Measurements from ENCODE around the gene POT1.
A peak's percentile ranks its signal among the peaks of the same experiment; 100 is the strongest.

The POT1 gene

GRCh38 chr7:124791426-124791825, 138.2 kb downstream of the POT1 start:
- Histone ChIP-seq H2BK120ac (ENCODE audit: low read depth, low read length) (no peak overlapping the region), H3K14ac (ENCODE audit: low read length) (no peak overlapping the region), H2BK12ac (ENCODE audit: low read length) (no peak overlapping the region), H2BK15ac (ENCODE audit: low read length) (no peak overlapping the region), H2BK5ac (ENCODE audit: low read length) (no peak overlapping the region), H3K27ac (replicated peaks; ENCODE audit: low read length) (no peak overlapping the region), H3K4ac (ENCODE audit: low read length) (no peak overlapping the region), H3K36me3 (replicated peaks in 1 of 2; ENCODE audit: control insufficient read depth in 2 of 2, insufficient read depth in 2 of 2, low read length in 2 of 2) (no peaks in the 10 kb centered on the region), H2AFZ (ENCODE audit: low read length) (no peak overlapping the region), H3K4me2 (ENCODE audit: insufficient read depth, low read length, poor library complexity, severe bottlenecking) (no peak overlapping the region), H3K9me3 (replicated peaks in 1 of 2; ENCODE audit: control insufficient read depth in 2 of 2, insufficient read depth in 1 of 2, low read depth in 1 of 2, low read length in 2 of 2) (no peaks in the 10 kb centered on the region), H3K4me1 (ENCODE audit: control insufficient read depth in 2 of 2, insufficient read depth in 1 of 2, low read depth in 1 of 2, low read length in 2 of 2) (no peaks in the 10 kb centered on the region), H3K23ac (ENCODE audit: low read depth, low read length, poor library complexity) (no peak overlapping the region), H2AK5ac (ENCODE audit: low read depth, low read length) (no peak overlapping the region), H3K79me1 (ENCODE audit: low read depth, low read length) (no peaks in the 10 kb centered on the region), H3K27me3 (ENCODE audit: control insufficient read depth in 3 of 3, insufficient read depth in 3 of 3, low read depth in 1 of 3, low read length in 3 of 3) (no peaks in the 10 kb centered on the region), H3K18ac (ENCODE audit: low read length) (no peak overlapping the region), H4K8ac (ENCODE audit: low read depth, low read length) (no peak overlapping the region), H4K91ac (ENCODE audit: low read depth, low read length, poor library complexity) (no peak overlapping the region), H3K9ac (ENCODE audit: low read depth, low read length, poor library complexity) (no peak overlapping the region), H3K4me3 (ENCODE audit: low read length in 2 of 2) (no peak overlapping the region)
- WGBS, 2 donors (ENCODE audit: extremely low coverage in 2 of 2, insufficient read length in 2 of 2, insufficient replicate concordance in 1 of 2) = no CpG with 5 or more reads among the region's 4 CpGs
- no peak for DNase-seq (ENCODE audit: low spot score)

DNA sequence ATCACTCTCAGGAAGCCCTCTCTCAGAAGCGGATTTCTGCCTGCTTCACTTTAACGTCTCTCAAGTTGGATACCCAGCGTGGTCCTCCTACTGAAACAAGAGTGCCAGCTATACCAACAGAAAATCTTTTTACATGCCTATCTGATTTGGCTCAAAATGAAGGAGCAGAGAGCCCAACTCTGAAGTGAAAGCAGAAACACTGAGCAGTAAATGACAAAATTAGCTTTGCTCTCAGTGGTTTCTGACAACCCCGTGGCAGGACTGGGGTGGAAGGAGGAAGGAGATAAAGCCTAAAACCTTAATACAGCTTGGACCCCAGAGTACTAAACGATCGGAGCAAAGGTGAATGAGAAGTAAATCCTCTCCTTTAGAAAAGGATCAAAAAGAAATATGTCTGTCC, 139.0 kb downstream of the POT1 start:
- Histone ChIP-seq H3K27ac (replicated peaks; ENCODE audit: low read length) (no peak overlapping the region), H3K23ac (ENCODE audit: low read depth, low read length, poor library complexity) (no peak overlapping the region), H3K79me1 (ENCODE audit: low read depth, low read length) (no peaks in the 10 kb centered on the region), H3K36me3 (replicated peaks in 1 of 2; ENCODE audit: control insufficient read depth in 2 of 2, insufficient read depth in 2 of 2, low read length in 2 of 2) (no peaks in the 10 kb centered on the region), H2AFZ (ENCODE audit: low read length) (peak overlapping the region; percentile 43), H3K9me3 (replicated peaks in 1 of 2; ENCODE audit: control insufficient read depth in 2 of 2, insufficient read depth in 1 of 2, low read depth in 1 of 2, low read length in 2 of 2) (no peaks in the 10 kb centered on the region), H3K18ac (ENCODE audit: low read length) (no peak overlapping the region), H2BK12ac (ENCODE audit: low read length) (no peak overlapping the region), H2BK15ac (ENCODE audit: low read length) (no peak overlapping the region), H3K4me1 (ENCODE audit: control insufficient read depth in 2 of 2, insufficient read depth in 1 of 2, low read depth in 1 of 2, low read length in 2 of 2) (no peaks in the 10 kb centered on the region), H4K8ac (ENCODE audit: low read depth, low read length) (no peak overlapping the region), H3K14ac (ENCODE audit: low read length) (no peak overlapping the region), H4K91ac (ENCODE audit: low read depth, low read length, poor library complexity) (no peak overlapping the region), H2AK5ac (ENCODE audit: low read depth, low read length) (no peak overlapping the region), H2BK120ac (ENCODE audit: low read depth, low read length) (no peak overlapping the region), H3K4ac (ENCODE audit: low read length) (no peak overlapping the region), H3K4me3 (ENCODE audit: low read length in 2 of 2) (no peak overlapping the region), H3K27me3 (ENCODE audit: control insufficient read depth in 3 of 3, insufficient read depth in 3 of 3, low read depth in 1 of 3, low read length in 3 of 3) (no peaks in the 10 kb centered on the region), H3K9ac (ENCODE audit: low read depth, low read length, poor library complexity) (no peak overlapping the region), H3K4me2 (ENCODE audit: insufficient read depth, low read length, poor library complexity, severe bottlenecking) (no peak overlapping the region), H2BK5ac (ENCODE audit: low read length) (no peak overlapping the region)
- DNase-seq (ENCODE audit: low spot score) = no peak
- no CpG with 5 or more reads among the region's 6 CpGs for WGBS, 2 donors (ENCODE audit: extremely low coverage in 2 of 2, insufficient read length in 2 of 2, insufficient replicate concordance in 1 of 2)

- Histone ChIP-seq H3K36me3 (replicated peaks in 1 of 2; ENCODE audit: control insufficient read depth in 2 of 2, insufficient read depth in 2 of 2, low read length in 2 of 2) (no peaks in the 10 kb centered on the region), H3K9ac (ENCODE audit: low read depth, low read length, poor library complexity) (no peak overlapping the region), H3K4me2 (ENCODE audit: insufficient read depth, low read length, poor library complexity, severe bottlenecking) (no peak overlapping the region), H2AK5ac (ENCODE audit: low read depth, low read length) (no peak overlapping the region), H2BK5ac (ENCODE audit: low read length) (no peak overlapping the region), H3K4me3 (ENCODE audit: low read length in 2 of 2) (no peak overlapping the region), H2BK12ac (ENCODE audit: low read length) (no peak overlapping the region), H3K27me3 (ENCODE audit: control insufficient read depth in 3 of 3, insufficient read depth in 3 of 3, low read depth in 1 of 3, low read length in 3 of 3) (no peaks in the 10 kb centered on the region), H3K4me1 (ENCODE audit: control insufficient read depth in 2 of 2, insufficient read depth in 1 of 2, low read depth in 1 of 2, low read length in 2 of 2) (peaks cover 3 to 4% of the 10 kb centered on the region in 2 donors), H3K14ac (ENCODE audit: low read length) (no peak overlapping the region), H3K27ac (replicated peaks; ENCODE audit: low read length) (no peak overlapping the region), H4K8ac (ENCODE audit: low read depth, low read length) (no peak overlapping the region), H3K4ac (ENCODE audit: low read length) (no peak overlapping the region), H2BK120ac (ENCODE audit: low read depth, low read length) (no peak overlapping the region), H3K23ac (ENCODE audit: low read depth, low read length, poor library complexity) (no peak overlapping the region), H3K9me3 (replicated peaks in 1 of 2; ENCODE audit: control insufficient read depth in 2 of 2, insufficient read depth in 1 of 2, low read depth in 1 of 2, low read length in 2 of 2) (no peaks in the 10 kb centered on the region), H4K91ac (ENCODE audit: low read depth, low read length, poor library complexity) (no peak overlapping the region), H3K79me1 (ENCODE audit: low read depth, low read length) (no peaks in the 10 kb centered on the region), H2BK15ac (ENCODE audit: low read length) (no peak overlapping the region), H3K18ac (ENCODE audit: low read length) (no peak overlapping the region), H2AFZ (ENCODE audit: low read length) (no peak overlapping the region)
- WGBS, 2 donors (ENCODE audit: extremely low coverage in 2 of 2, insufficient read length in 2 of 2, insufficient replicate concordance in 1 of 2) = no CpG with 5 or more reads among the region's 6 CpGs
- DNase-seq (ENCODE audit: low spot score) = no peak
Observed at GRCh38 chr7:124785994-124786393, 143.6 kb downstream of the POT1 start.

- no CpG with 5 or more reads among the region's 9 CpGs for WGBS, 2 donors (ENCODE audit: extremely low coverage in 2 of 2, insufficient read length in 2 of 2, insufficient replicate concordance in 1 of 2)
- no peak overlapping the region for H4K8ac ChIP-seq (ENCODE audit: low read depth, low read length)
- peak; percentile 56 for DNase-seq (ENCODE audit: low spot score)
Observed at GRCh38 chr7:124784879-124785818, 144.5 kb downstream of the POT1 start.

More at GRCh38 chr7:124784879-124785818, 144.5 kb downstream of the POT1 start:
- Histone ChIP-seq H3K4me1 (ENCODE audit: control insufficient read depth in 2 of 2, insufficient read depth in 1 of 2, low read depth in 1 of 2, low read length in 2 of 2) (peaks cover 3 to 4% of the 10 kb centered on the region in 2 donors), H3K79me1 (ENCODE audit: low read depth, low read length) (no peaks in the 10 kb centered on the region), H2AK5ac (ENCODE audit: low read depth, low read length) (no peak overlapping the region), H3K9ac (ENCODE audit: low read depth, low read length, poor library complexity) (no peak overlapping the region), H3K36me3 (replicated peaks in 1 of 2; ENCODE audit: control insufficient read depth in 2 of 2, insufficient read depth in 2 of 2, low read length in 2 of 2) (no peaks in the 10 kb centered on the region), H2AFZ (ENCODE audit: low read length) (no peak overlapping the region), H3K27ac (replicated peaks; ENCODE audit: low read length) (no peak overlapping the region), H3K23ac (ENCODE audit: low read depth, low read length, poor library complexity) (no peak overlapping the region), H3K27me3 (ENCODE audit: control insufficient read depth in 3 of 3, insufficient read depth in 3 of 3, low read depth in 1 of 3, low read length in 3 of 3) (no peaks in the 10 kb centered on the region), H3K14ac (ENCODE audit: low read length) (no peak overlapping the region), H2BK15ac (ENCODE audit: low read length) (no peak overlapping the region), H3K4me3 (ENCODE audit: low read length in 2 of 2) (no peak overlapping the region), H4K91ac (ENCODE audit: low read depth, low read length, poor library complexity) (no peak overlapping the region), H2BK120ac (ENCODE audit: low read depth, low read length) (no peak overlapping the region), H3K18ac (ENCODE audit: low read length) (no peak overlapping the region), H3K4ac (ENCODE audit: low read length) (no peak overlapping the region), H3K4me2 (ENCODE audit: insufficient read depth, low read length, poor library complexity, severe bottlenecking) (no peak overlapping the region), H2BK12ac (ENCODE audit: low read length) (no peak overlapping the region), H2BK5ac (ENCODE audit: low read length) (no peak overlapping the region), H3K9me3 (replicated peaks in 1 of 2; ENCODE audit: control insufficient read depth in 2 of 2, insufficient read depth in 1 of 2, low read depth in 1 of 2, low read length in 2 of 2) (no peaks in the 10 kb centered on the region)

All from neuronal stem cell (in vitro differentiated cells).